Measurements from ENCODE around the gene GOLIM4. TPM values are rescaled to one million over a fixed set of nuclear protein-coding genes. Genes with fewer than 3 reads are reported as not detected.

The GOLIM4 gene
- polyA plus RNA-seq, 1 of the 3 experiments (the other 2 are of a cell fraction), result 42.3 TPM

DNA sequence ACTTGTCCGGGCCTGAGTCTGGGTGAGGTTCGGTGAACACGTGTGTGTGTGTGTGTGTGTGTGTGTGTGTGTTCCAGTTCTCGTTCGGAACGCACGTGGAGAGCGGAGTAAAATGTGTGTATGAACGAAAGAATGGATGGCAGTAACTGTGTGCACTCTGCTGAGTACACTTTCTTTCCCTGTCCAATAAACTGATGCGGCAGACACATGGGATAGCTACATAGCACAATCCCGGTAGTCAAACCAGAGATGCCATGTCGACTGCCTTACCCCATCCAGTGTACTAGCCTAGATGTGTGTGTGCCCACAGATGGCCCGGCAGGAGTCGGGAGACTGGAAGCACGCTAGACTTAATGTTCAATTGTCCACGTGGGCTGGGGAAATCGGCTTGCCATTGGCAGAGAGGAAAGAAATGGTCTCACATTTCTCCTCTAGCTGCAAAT is 507 bp upstream of the GOLIM4 start (continued):
- TF ChIP-seq NRF1 (IDR thresholded peaks at IDR 0.05; ENCODE audit: low read depth, low read length) (no peak), CTCF (IDR thresholded peaks at IDR 0.05) (no peak), GATA2 (CRISPR knock-in tag; IDR thresholded peaks at IDR 0.05) (no peak), EZH2phosphoT487 (IDR thresholded peaks at IDR 0.05; ENCODE audit: borderline replicate concordance, low read depth) (no peak), SIN3A (IDR thresholded peaks at IDR 0.05; ENCODE audit: borderline replicate concordance, low read depth, low read length) (peak; percentile 91), RCOR1 (IDR thresholded peaks at IDR 0.05; ENCODE audit: low read length) (no peak), EP300 (IDR thresholded peaks at IDR 0.05; ENCODE audit: borderline replicate concordance in 1 of 2, low read depth in 1 of 2, low read length in 1 of 2) (no peak; a peak in 1 of 4 replicates), NFIC (IDR thresholded peaks at IDR 0.05; ENCODE audit: borderline replicate concordance) (no peak), ELF1 (IDR thresholded peaks at IDR 0.05) (no peak), POLR2AphosphoS5 (IDR thresholded peaks at IDR 0.05; ENCODE audit: low read depth, low read length) (peak; percentile 56; the same call in 1 of the 2 replicates)

GRCh38 chr3:168094877-168095610 is 680 bp downstream of the GOLIM4 start:
- Histone ChIP-seq H3K4me3 (ENCODE audit: low read depth in 2 of 2, low read length in 1 of 2) (peak overlapping the region; percentile 88 to 91), H3K36me3 (replicated peaks in 1 of 2; ENCODE audit: control insufficient read depth in 1 of 2, insufficient read depth in 2 of 2, low read length in 1 of 2) (no peaks in the 10 kb centered on the region), H3K9me2 (no peaks in the 10 kb centered on the region), H3K4me2 (peak overlapping the region; percentile 82), H3K27ac (ENCODE audit: low read depth in 2 of 2, low read length in 1 of 2) (peak overlapping the region; percentile 88 to 97), H3K79me2 (ENCODE audit: insufficient read depth) (peaks cover 49% of the 10 kb centered on the region), H4K20me1 (ENCODE audit: insufficient read depth) (peaks cover 45% of the 10 kb centered on the region), H3K27me3 (ENCODE audit: insufficient read depth) (no peaks in the 10 kb centered on the region), H3K9ac (peak overlapping the region; percentile 85), H3K4me1 (ENCODE audit: control insufficient read depth in 1 of 2, insufficient read depth in 2 of 2, low read depth in 1 of 2, low read length in 1 of 2) (peaks cover 12 to 22% of the 10 kb centered on the region in 2 experiments; a peak in 3 of 4 replicates), H3K9me3 (no peaks in the 10 kb centered on the region), H3F3A (replicated peaks; ENCODE audit: insufficient read depth) (peaks cover 35% of the 10 kb centered on the region), H2AFZ (ENCODE audit: low read depth) (peak overlapping the region; percentile 79)
- DNase-seq, result peak; percentile 61
- 5% methylated on average over 4 of the region's 70 CpGs for WGBS (ENCODE audit: low lambda C conversion rate)
- ChIA-PET CTCF (interaction anchor here (0.6 to 4.7 kb wide), 10 partner anchors 9 to 419 kb away, joined by 3 to 32 read pairs (median 5); no protein-coding TSS in a partner anchor), POLR2A (interaction anchor here (0.6 to 1.5 kb wide), 3 partner anchors 8 to 16 kb away, joined by 3 read pairs; no protein-coding TSS in a partner anchor)
- no peak for TF ChIP-seq TCF12 (IDR thresholded peaks at IDR 0.05)
- no peak for TF ChIP-seq GATA2 (CRISPR knock-in tag; IDR thresholded peaks at IDR 0.05)
- TF ChIP-seq REST (IDR thresholded peaks at IDR 0.05; ENCODE audit: low read depth, low read length), result no peak
- TF ChIP-seq CTCF (IDR thresholded peaks at IDR 0.05), result peak; percentile 40; the same call in 1 of the 2 replicates
- TF ChIP-seq USF2 (IDR thresholded peaks at IDR 0.05; ENCODE audit: borderline replicate concordance, low read depth, low read length), result no peak
- no peak for TF ChIP-seq RFX5 (IDR thresholded peaks at IDR 0.05; ENCODE audit: low read length)
- no peak for TF ChIP-seq JUND (IDR thresholded peaks at IDR 0.05)
- TF ChIP-seq ELF1 (IDR thresholded peaks at IDR 0.05), result no peak
- no peak for TF ChIP-seq MEF2A (IDR thresholded peaks at IDR 0.05; ENCODE audit: borderline replicate concordance, low read depth)
- no peak for TF ChIP-seq NFIC (IDR thresholded peaks at IDR 0.05; ENCODE audit: borderline replicate concordance)
- TF ChIP-seq GABPA (IDR thresholded peaks at IDR 0.05; ENCODE audit: low read depth), result no peak
- TF ChIP-seq RCOR1 (IDR thresholded peaks at IDR 0.05; ENCODE audit: low read length), result no peak
- peak; percentile 21; the same call in 1 of the 2 replicates for TF ChIP-seq MAX (IDR thresholded peaks at IDR 0.05; ENCODE audit: low read depth)
- TF ChIP-seq YY1 (IDR thresholded peaks at IDR 0.05; ENCODE audit: low read depth), result no peak
- no peak for TF ChIP-seq IRF3 (IDR thresholded peaks at IDR 0.05; ENCODE audit: low read depth, low read length)
